PFSK-1 (cell line): ENCODE results near the gene IFT122.

ENCODE experiments used
- FOXP2 ChIP-seq: optimal IDR thresholded peaks from 2 replicates; pipeline ENCODE3; 2011; ENCODE audit warnings: borderline replicate concordance, control low read depth, inconsistent platforms; ENCODE audit not compliant: insufficient read depth; ENCODE audit errors: extremely low read length, extremely low read depth
- POLR2AphosphoS5 ChIP-seq: IDR thresholded peaks from 2 replicates; pipeline ENCODE4 v1.6.1; 2012; ENCODE audit warnings: low read depth, mild to moderate bottlenecking, control low read depth, low read length, moderate library complexity
- SIN3A ChIP-seq: IDR thresholded peaks from 2 replicates; pipeline ENCODE4 v1.6.1; 2012; ENCODE audit warnings: mild to moderate bottlenecking, low read length, moderate library complexity, borderline replicate concordance; ENCODE audit not compliant: insufficient read depth
- TAF1 ChIP-seq: IDR thresholded peaks from 2 replicates; pipeline ENCODE4 v1.6.1; 2012; ENCODE audit warnings: low read length, control low read depth, borderline replicate concordance; ENCODE audit not compliant: insufficient read depth
- TF ChIP-seq, protein P1 (sequence below), 2 experiments: IDR thresholded peaks; 2 replicates each; pipeline versions ENCODE4 v1.6.1 to v1.8.0; 2011 to 2012; ENCODE audit warnings: low read depth in 2 of 2, low read length in 2 of 2, control low read depth in 1 of 2, inconsistent platforms in 1 of 2, mild to moderate bottlenecking in 1 of 2, moderate library complexity in 1 of 2; ENCODE audit not compliant: insufficient read depth in 1 of 2

IFT122 gene

DNA sequence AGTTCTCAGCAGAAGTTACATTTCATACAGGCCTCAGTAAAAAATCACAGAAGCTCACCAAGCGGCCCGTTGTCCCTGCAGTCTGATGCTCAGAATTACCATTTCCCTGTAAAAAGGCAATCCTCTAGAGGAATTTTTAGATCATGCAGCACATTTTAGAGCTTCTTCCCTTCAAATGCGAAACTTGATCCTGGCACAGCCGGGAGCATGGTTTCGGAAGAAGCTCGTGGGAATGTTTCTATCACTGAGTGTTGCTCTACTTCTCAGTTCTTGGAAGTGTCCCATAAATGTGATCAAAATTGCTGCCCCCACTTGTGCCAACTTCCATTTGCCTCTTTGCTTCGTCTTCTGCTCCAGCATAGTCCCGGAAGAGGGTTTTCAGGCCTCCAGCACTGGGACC lies 99.2 kb downstream of the IFT122 start:
- no peak for TF ChIP-seq POLR2AphosphoS5
- TF ChIP-seq, protein P1, sequence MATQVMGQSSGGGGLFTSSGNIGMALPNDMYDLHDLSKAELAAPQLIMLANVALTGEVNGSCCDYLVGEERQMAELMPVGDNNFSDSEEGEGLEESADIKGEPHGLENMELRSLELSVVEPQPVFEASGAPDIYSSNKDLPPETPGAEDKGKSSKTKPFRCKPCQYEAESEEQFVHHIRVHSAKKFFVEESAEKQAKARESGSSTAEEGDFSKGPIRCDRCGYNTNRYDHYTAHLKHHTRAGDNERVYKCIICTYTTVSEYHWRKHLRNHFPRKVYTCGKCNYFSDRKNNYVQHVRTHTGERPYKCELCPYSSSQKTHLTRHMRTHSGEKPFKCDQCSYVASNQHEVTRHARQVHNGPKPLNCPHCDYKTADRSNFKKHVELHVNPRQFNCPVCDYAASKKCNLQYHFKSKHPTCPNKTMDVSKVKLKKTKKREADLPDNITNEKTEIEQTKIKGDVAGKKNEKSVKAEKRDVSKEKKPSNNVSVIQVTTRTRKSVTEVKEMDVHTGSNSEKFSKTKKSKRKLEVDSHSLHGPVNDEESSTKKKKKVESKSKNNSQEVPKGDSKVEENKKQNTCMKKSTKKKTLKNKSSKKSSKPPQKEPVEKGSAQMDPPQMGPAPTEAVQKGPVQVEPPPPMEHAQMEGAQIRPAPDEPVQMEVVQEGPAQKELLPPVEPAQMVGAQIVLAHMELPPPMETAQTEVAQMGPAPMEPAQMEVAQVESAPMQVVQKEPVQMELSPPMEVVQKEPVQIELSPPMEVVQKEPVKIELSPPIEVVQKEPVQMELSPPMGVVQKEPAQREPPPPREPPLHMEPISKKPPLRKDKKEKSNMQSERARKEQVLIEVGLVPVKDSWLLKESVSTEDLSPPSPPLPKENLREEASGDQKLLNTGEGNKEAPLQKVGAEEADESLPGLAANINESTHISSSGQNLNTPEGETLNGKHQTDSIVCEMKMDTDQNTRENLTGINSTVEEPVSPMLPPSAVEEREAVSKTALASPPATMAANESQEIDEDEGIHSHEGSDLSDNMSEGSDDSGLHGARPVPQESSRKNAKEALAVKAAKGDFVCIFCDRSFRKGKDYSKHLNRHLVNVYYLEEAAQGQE (IDR thresholded peaks at IDR 0.05; ENCODE audit: insufficient read depth in 1 of 2, low read depth in 2 of 2, low read length in 2 of 2), result no peak
- no peak for TF ChIP-seq SIN3A
- no peak for TF ChIP-seq FOXP2
- no peak for TF ChIP-seq TAF1

DNA sequence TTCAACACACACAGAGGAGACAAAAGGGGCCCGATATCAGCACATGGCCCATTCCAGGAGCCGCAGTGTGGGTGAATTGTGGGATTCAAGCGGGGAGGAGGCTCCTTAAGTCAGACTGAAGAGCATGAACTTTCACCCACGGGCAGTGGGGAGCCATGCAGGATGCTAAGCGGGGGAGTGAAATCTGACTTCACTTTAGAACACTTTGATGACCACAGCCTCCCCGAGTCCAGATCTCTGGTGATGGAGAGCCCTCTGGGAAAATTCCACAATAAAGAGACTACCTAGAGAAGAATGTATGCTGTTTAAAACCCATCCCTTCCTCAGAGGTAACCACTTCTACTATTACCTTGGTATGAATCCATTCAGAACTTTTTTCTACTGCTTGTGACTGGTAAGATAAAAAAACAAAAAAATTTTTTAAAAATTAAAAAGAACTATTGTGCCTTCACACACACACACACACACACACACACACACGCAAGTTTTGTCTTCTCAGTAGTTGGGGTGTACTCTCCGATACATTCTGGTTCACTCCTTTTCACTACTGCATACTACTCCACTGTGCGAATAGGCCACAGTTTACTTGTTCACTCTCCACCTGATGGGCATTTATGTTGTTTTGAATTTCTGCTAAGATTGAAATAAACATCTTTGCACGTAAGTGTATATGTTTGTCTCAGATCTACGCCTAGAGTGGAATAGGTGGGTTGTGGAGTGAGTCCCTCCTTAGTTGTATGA lies 100.9 kb downstream of the IFT122 start:
- TF ChIP-seq TAF1 (no peak), FOXP2 (no peak), POLR2AphosphoS5 (no peak), SIN3A (no peak)
- TF ChIP-seq, protein P1 (IDR thresholded peaks at IDR 0.05; ENCODE audit: insufficient read depth in 1 of 2, low read depth in 2 of 2, low read length in 2 of 2), result no peak

DNA sequence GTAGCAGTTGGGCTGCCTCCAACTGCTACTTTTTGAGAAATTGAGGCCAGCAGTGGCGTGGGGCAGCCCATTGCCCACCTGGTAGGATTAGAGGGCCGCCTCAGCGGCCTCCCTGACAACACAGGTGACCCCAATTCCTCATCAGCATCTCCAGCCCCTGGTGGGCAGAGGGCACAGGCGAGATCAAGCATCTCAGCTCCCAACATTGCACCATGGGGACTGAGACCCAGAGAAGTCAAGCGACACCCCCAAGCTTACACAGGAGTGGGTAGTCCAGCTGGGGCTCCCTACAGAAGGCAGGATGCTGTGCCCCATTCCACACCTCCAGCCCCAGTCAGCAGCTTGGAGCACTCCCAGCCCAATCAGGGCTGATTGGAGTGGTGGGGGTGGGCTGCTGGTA lies 102.7 kb downstream of the IFT122 start:
- TF ChIP-seq TAF1 (no peak), FOXP2 (no peak), POLR2AphosphoS5 (no peak), SIN3A (no peak)
- TF ChIP-seq, protein P1 (IDR thresholded peaks at IDR 0.05; ENCODE audit: insufficient read depth in 1 of 2, low read depth in 2 of 2, low read length in 2 of 2), result no peak

DNA sequence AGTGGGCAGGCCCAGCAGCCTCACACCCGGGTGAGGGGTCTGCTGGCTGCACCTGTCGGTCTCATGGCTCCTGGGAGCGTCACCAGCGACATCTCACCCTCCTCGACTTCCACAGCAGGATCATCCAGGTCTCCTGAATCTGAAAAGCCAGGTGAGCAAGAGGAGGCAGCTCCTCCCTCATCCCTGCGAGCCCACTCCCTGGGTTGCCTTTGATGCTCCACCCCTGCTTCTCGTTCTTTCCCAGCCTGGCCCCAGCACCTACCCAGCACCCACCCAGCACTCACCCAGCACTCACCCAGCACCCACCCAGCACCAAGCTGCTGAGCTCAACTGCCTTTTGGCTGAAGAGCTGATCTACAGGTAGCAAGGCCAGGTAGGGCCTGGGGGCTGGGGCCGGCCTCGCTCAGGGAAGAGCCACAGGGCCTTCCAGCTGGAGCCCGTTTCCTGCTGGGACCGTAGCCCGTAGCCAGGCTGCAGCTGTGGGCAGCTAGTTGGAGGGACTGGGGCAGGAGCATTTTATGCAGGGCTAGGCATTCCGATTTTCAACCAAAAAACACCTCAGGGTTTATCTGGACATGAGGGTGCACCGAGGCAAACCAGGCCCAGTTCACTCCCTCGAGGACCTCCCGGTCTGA lies 103.2 kb downstream of the IFT122 start, which contains the start of gene H1-8:
TSS of gene H1-8 (plus strand) at position 20 of the 635 bp plus-strand sequence. CDS start at position 64, 44 bp downstream.
- no peak for TF ChIP-seq SIN3A
- no peak for TF ChIP-seq TAF1
- no peak for TF ChIP-seq FOXP2
- no peak for TF ChIP-seq POLR2AphosphoS5

DNA sequence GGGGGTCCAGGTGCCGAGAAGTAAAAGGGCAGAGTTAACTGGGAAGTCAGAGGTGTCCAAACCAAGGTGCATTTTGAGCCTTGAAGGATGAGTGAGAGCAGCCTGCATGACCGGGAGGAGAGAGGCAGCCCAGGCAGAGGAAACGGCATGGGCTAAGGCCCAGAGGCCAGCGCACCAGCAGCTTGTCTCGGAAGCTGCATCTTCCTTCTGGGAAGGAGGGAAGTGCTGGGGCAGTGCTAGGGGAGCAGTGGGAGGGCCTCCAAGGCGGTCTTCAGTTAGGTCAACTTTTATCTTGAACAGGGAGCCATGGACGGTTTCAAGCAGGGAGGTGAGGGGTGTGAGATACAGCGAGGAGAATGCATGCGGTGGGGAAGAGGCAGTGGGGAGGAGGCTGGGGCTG lies 104.0 kb downstream of the IFT122 start:
- no peak for TF ChIP-seq FOXP2
- TF ChIP-seq, protein P1 (IDR thresholded peaks at IDR 0.05; ENCODE audit: insufficient read depth in 1 of 2, low read depth in 2 of 2, low read length in 2 of 2), result no peak
- TF ChIP-seq TAF1, result no peak
- TF ChIP-seq SIN3A, result no peak
- TF ChIP-seq POLR2AphosphoS5, result no peak
